ENCODE measurements around the gene ANXA6.
A peak's percentile ranks its signal among the peaks of the same experiment; 100 is the strongest.

ANXA6 gene

GRCh38 chr5:151123897-151124751, 33.5 kb downstream of the ANXA6 start:
- Histone ChIP-seq H3K4me3 (replicated peaks; ENCODE audit: insufficient read depth, low read length) (no peak overlapping the region), H3K27me3 (ENCODE audit: insufficient read depth, poor library complexity, severe bottlenecking) (no peaks in the 10 kb centered on the region), H3K27ac (replicated peaks) (0 out of 2 replicates have a peak overlapping the region, but pooled peaks have one; percentile 7)
- no peak for DNase-seq (ENCODE audit: low read depth in 1 of 2, low spot score in 1 of 2)
- TF ChIP-seq CTCF (IDR thresholded peaks at IDR 0.05; ENCODE audit: insufficient read depth, low read length) (no peak), POLR2AphosphoS5 (IDR thresholded peaks at IDR 0.05; ENCODE audit: low read depth) (0 out of 2 replicates have a peak, but pooled peaks have one; percentile 24)

GRCh38 chr5:151122828-151123227, 34.8 kb downstream of the ANXA6 start:
- no peak for DNase-seq (ENCODE audit: low read depth in 1 of 2, low spot score in 1 of 2)
- Histone ChIP-seq H3K27me3 (ENCODE audit: insufficient read depth, poor library complexity, severe bottlenecking) (no peaks in the 10 kb centered on the region), H3K27ac (replicated peaks) (no peak overlapping the region), H3K4me3 (replicated peaks; ENCODE audit: insufficient read depth, low read length) (no peak overlapping the region)
- TF ChIP-seq POLR2AphosphoS5 (IDR thresholded peaks at IDR 0.05; ENCODE audit: low read depth): no peak
- no peak for TF ChIP-seq GABPA (IDR thresholded peaks at IDR 0.05; ENCODE audit: low read depth)
- TF ChIP-seq CTCF (IDR thresholded peaks at IDR 0.05; ENCODE audit: insufficient read depth, low read length): no peak
- no peak for TF ChIP-seq SPI1 (IDR thresholded peaks at IDR 0.05; ENCODE audit: borderline replicate concordance, low read depth)
- TF ChIP-seq REST (IDR thresholded peaks at IDR 0.05; ENCODE audit: insufficient replicate concordance, low read depth): no peak

- Histone ChIP-seq H3K4me3 (replicated peaks; ENCODE audit: insufficient read depth, low read length) (no peak overlapping the region), H3K27me3 (ENCODE audit: insufficient read depth, poor library complexity, severe bottlenecking) (no peaks in the 10 kb centered on the region), H3K27ac (replicated peaks) (no peak overlapping the region)
- DNase-seq (ENCODE audit: low read depth in 1 of 2, low spot score in 1 of 2): no peak
- no peak for TF ChIP-seq CTCF (IDR thresholded peaks at IDR 0.05; ENCODE audit: insufficient read depth, low read length)
- TF ChIP-seq SPI1 (IDR thresholded peaks at IDR 0.05; ENCODE audit: borderline replicate concordance, low read depth): no peak
- TF ChIP-seq GABPA (IDR thresholded peaks at IDR 0.05; ENCODE audit: low read depth): no peak
Observed at GRCh38 chr5:151121665-151122064, 35.9 kb downstream of the ANXA6 start.

GRCh38 chr5:151121095-151121494, 36.5 kb downstream of the ANXA6 start:
- H3K4me3 ChIP-seq (replicated peaks; ENCODE audit: insufficient read depth, low read length): no peak overlapping the region
- TF ChIP-seq GABPA (IDR thresholded peaks at IDR 0.05; ENCODE audit: low read depth) (no peak), CTCF (IDR thresholded peaks at IDR 0.05; ENCODE audit: insufficient read depth, low read length) (no peak)

More at GRCh38 chr5:151121095-151121494, 36.5 kb downstream of the ANXA6 start:
- H3K27me3 ChIP-seq (ENCODE audit: insufficient read depth, poor library complexity, severe bottlenecking): no peaks in the 10 kb centered on the region
- no peak for DNase-seq (ENCODE audit: low read depth in 1 of 2, low spot score in 1 of 2)
- no peak overlapping the region for H3K27ac ChIP-seq (replicated peaks)
